Spinal cord (tissue), 10 donors: ENCODE data around the gene CEP85. TPM values are rescaled to one million over a fixed set of nuclear protein-coding genes. Genes with fewer than 3 reads are reported as not detected.
"Not testable (repeated sequence)": the region's sequence is repeated elsewhere in the genome, so short reads cannot be mapped to it uniquely, and the experiment has no call there.

Experiments
- DNase-seq, 6 donors: peaks; one replicate each; pipeline versions ENCODE4 v3.0.0 to v3.0.0-alpha.2; 2013 to 2015; ENCODE audit warnings: low spot score in 6 of 6, low read depth in 4 of 6
- H3K27ac ChIP-seq: one replicate; pipeline ENCODE4 v1.5.1; 2013; ENCODE audit warnings: low read depth, low read length, control low read depth
- H3K27me3 ChIP-seq: one replicate; pipeline ENCODE4 v1.6.1; 2013; ENCODE audit warnings: low read length; ENCODE audit not compliant: control insufficient read depth, insufficient read depth
- H3K36me3 ChIP-seq: one replicate; pipeline ENCODE4 v1.6.1; 2013; ENCODE audit warnings: low read length; ENCODE audit not compliant: control insufficient read depth, insufficient read depth
- H3K4me1 ChIP-seq: one replicate; pipeline ENCODE4 v1.6.1; 2013; ENCODE audit warnings: low read length; ENCODE audit not compliant: control insufficient read depth, insufficient read depth
- H3K4me3 ChIP-seq: one replicate; pipeline ENCODE4 v1.5.1; 2013; ENCODE audit warnings: low read depth, low read length, control low read depth
- H3K9me3 ChIP-seq: one replicate; pipeline ENCODE4 v1.6.1; 2013; ENCODE audit warnings: low read length; ENCODE audit not compliant: control insufficient read depth, insufficient read depth
- WGBS: methylation state at CpG from one replicate; pipeline ENCODE4 v1.1.5; 2013; ENCODE audit warnings: missing lambda C conversion rate; ENCODE audit not compliant: insufficient coverage; 5-methylcytosine and 5-hydroxymethylcytosine counted together
- polyA plus RNA-seq, 2 donors: library from polyadenylated mRNA; unstranded; fragments of 120-200 nt; gene quantifications; one replicate each; pipeline ENCODE4 v1.2.1, GENCODE V29; 2013; ENCODE audit not compliant: insufficient read length in 2 of 2
- total RNA-seq, 2 donors: library from RNA; depleted of rRNA in 1 of 2; stranded (reverse); fragments of 120-200 nt in 1 of 2; fragments of >200 nt in 1 of 2; gene quantifications; one replicate each; pipeline versions ENCODE4 v1.2.3 to v1.2.4, GENCODE V29; 2013 to 2014
- donor health status: healthy.

The CEP85 gene
- total and polyA plus RNA-seq, 4 donors: 14.7 to 20.3 (median 16.7) TPM

DNA sequence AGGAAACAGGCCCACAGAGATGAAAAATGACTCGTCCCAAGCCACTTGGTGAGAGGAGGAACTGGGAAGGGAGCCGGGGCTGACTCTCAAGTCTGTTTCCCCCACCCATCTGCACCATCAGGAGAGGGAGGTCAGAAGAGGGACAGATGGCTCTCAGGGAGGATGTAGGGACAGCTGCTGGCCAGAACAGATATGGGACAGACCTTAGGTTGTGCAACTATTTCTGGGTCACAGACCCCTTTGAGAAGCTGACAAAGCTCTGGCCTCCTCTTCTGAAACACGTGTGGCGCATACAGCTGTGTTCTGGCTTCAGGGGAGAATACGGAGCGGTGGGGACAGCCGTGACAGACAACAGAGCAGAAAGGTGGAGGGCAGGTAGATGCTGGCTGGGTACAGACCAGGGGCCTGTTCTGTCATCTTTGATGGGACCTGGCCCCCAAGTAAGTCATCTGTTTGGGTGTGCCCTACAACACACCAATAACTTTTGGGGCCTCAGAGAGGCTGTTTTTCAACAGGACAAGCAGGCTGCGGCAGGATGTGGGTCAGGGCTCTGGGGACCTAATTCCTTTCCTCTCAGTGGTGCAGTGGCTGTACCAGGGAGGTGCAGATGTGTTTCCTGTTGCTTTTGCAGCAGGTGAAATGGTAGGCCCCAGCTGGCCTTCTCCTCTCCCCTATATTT lies 53.2 kb downstream of the CEP85 start:
- peaks cover 68% of the 10 kb centered on the region for H3K36me3 ChIP-seq

DNA sequence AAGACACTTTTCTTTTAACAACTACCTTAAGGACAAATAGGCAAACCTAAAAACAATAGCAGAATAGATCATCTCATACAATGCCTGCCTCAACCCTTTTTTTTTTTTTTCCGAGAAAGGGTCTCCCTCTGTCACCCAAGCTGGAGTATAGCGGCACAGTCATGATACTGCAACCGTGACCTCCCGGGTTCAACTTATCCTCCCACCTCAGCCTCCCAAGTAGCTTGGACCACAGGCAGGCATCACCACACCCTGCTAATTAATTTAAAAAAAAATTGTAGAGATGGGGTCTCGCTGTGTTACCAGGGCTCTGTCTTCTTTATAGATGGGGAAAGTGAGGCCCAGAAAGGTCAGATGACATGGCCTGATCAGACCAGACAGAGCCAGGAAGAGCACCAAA lies 53.8 kb downstream of the CEP85 start:
- H3K36me3 ChIP-seq: peaks cover 63% of the 10 kb centered on the region
- no peaks in the 10 kb centered on the region for H3K9me3 ChIP-seq
- no peak overlapping the region for H3K27ac ChIP-seq
- H3K4me3 ChIP-seq: no peak overlapping the region
- H3K27me3 ChIP-seq: no peaks in the 10 kb centered on the region
- no peak for DNase-seq
- peaks cover 21% of the 10 kb centered on the region for H3K4me1 ChIP-seq
- WGBS: no CpG with 5 or more reads among the region's 5 CpGs

More for the DNA sequence above, 53.2 kb downstream of the CEP85 start:
- Histone ChIP-seq H3K4me3 (no peak overlapping the region), H3K9me3 (no peaks in the 10 kb centered on the region), H3K4me1 (peaks cover 28% of the 10 kb centered on the region), H3K27ac (no peak overlapping the region), H3K27me3 (no peaks in the 10 kb centered on the region)
- DNase-seq: no peak
- WGBS: 68% methylated on average over 6 of the region's 8 CpGs

DNA sequence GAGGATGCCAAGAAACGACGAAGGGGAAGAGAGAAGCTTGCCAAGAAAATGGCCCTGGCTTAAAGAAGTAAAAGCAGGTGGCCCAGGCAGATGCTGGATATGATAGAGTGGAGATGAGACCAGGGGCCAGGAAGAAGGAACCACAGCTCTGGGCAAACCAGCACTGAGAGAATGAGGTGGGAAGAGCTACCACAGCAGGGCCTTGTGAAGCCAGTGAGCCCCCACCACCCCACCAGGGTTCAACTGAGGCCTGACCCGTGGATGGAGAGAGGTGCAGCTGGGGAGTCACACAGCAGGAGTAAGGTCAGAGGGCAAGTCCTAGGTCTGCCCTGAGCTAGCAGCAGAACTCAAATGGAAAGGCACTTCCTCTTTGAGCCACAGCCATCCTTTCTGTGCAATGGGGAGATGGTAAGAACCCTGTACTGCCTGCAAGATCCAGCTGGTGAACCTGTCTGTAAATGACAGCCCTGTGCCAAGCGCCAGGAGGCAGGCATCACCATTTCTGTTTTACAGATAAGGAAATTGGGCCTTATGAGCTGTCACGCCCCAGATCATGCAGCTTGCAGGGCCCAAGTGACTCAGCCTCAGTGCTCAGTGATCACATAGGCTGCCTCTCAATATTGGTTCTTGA lies 54.4 kb downstream of the CEP85 start:
- Histone ChIP-seq H3K27me3 (no peaks in the 10 kb centered on the region), H3K9me3 (no peaks in the 10 kb centered on the region), H3K4me1 (peaks cover 21% of the 10 kb centered on the region), H3K36me3 (peaks cover 57% of the 10 kb centered on the region), H3K27ac (no peak overlapping the region), H3K4me3 (no peak overlapping the region)
- no peak for DNase-seq
- WGBS: 53% methylated on average over 5 of the region's 5 CpGs

DNA sequence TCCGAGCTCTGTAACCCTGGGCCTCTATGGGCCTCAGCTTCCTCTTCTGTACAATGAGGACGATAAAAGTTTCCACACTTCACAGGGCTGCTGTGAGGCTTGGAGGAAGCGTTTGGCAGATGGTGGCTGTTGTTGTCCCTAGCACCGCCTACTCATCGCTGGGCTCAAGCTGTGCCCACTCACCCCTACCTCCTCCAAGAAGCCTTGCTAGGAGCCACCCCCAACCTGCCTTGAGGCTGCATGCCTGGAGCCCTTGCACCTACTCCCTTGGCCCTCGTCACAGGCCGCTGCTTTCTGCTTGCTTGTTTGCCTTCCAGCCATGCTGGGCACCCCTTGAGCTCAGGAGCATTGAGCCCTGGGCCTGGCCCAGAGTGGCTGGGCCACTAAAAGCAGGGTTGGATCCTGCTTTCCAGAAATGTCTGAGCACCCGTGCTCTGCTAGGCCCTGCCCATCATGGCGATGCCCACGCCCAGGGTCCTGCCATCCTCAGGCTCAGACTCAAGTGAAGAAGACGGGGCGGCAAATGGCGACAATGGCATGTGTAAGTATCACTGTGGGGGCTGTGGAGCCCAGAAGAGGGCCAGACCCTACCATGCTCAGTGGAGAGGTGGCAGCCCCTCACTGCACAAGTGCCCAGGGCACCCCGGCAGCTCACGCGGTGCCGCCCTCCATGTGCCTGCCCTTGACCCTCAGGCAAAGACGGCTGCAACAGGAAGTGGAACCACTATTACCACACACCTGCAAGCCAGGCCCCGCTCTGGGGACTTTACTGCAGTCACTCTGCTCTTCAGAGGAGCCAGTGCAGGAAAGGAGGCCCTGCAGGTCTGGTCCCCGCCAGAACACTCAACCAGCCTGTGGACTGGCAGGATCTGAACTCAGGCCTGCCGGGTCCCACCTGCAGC lies 55.4 kb downstream of the CEP85 start:
- no peak for DNase-seq
- no peaks in the 10 kb centered on the region for H3K9me3 ChIP-seq
- H3K27me3 ChIP-seq: no peaks in the 10 kb centered on the region
- no peak overlapping the region for H3K4me3 ChIP-seq
- peaks cover 21% of the 10 kb centered on the region for H3K4me1 ChIP-seq
- H3K36me3 ChIP-seq: peaks cover 57% of the 10 kb centered on the region
- 87% methylated on average over 19 of the region's 21 CpGs for WGBS
- no peak overlapping the region for H3K27ac ChIP-seq

DNA sequence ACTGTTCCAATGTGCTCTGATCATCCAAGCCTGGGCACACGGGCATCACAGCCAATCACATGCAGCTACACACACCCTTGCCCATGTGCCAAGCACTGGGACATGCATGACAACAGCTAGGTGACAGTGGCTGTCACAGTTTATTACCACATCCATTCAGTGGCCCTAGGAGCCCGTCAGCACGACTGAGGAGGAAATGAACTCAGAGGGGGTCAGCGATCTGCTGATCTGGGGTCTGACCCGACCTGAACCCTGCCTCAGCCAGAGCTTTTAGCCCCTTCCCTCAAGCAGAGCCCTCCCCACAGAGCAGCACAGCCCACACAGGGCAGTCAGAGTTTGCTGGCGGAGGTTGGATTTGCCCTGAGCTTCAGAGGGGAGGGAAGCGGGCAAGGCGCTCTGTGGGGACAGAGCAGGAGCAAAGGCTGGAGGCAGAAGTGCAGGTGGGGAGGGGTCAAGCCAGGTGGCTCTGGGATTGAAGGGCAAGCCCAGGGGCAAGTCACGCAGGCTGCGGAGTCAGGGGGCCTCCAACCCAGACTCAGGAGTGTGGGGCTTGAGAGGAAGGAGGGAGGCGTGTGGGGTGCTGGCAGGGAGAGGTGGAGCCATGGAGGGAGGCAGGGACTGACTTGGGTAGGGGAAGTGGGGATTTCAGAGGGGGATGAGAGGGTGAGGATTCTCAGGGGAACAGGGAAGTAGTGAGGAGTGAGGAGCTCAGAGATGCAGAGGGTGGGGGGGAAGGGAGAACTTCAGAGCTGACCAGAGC lies 56.3 kb downstream of the CEP85 start:
- DNase-seq: no peak
- Histone ChIP-seq H3K27me3 (no peaks in the 10 kb centered on the region), H3K36me3 (peaks cover 51% of the 10 kb centered on the region), H3K4me3 (no peak overlapping the region), H3K27ac (no peak overlapping the region), H3K9me3 (no peaks in the 10 kb centered on the region), H3K4me1 (peaks cover 16% of the 10 kb centered on the region)
- 56% methylated on average over 10 of the region's 11 CpGs for WGBS

DNA sequence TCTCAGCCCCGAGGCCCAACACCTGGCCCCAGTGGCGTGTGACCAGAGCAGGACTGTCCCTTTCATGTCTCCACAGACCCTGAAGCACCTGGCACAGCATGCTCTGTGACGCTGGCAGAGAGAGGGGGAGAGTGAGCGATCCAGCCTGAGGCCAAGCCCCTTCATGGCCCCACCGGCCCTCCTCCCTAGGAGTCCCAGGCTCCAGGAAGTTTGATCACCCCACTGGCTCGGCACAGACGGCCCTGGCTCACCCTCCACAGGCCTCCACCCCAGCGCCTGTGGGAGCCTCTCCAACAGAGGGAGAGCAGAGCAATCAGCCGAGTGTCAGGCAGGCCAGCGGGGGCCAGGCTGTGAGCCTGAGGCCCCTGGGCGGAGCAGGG lies 56.9 kb downstream of the CEP85 start:
- DNase-seq: no peak
- Histone ChIP-seq H3K9me3 (no peaks in the 10 kb centered on the region), H3K4me1 (peaks cover 16% of the 10 kb centered on the region), H3K4me3 (no peak overlapping the region), H3K27ac (no peak overlapping the region), H3K27me3 (no peaks in the 10 kb centered on the region), H3K36me3 (peaks cover 51% of the 10 kb centered on the region)
- WGBS: 57% methylated on average over 7 of the region's 11 CpGs

DNA sequence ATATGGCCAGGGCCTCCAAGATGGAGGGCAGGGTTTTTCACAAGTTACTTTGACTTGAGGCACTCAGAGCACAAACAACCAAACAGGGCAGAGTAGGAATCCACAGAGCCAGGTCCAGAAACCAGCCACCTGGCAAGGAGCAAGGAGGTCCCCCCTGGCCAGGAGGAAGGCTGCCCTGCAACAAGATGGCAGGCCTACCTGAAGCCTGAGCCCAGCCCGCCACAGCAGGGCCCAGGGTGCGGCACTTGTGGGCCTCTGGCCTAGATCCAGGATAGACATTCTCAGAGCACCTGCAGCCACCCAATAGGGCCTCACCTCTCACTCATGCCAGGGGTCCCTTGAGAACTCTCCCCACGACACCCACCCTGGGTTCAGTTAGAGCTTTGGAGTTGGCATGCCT lies 57.4 kb downstream of the CEP85 start:
- Histone ChIP-seq H3K4me1 (peaks cover 16% of the 10 kb centered on the region), H3K4me3 (no peak overlapping the region), H3K27me3 (no peaks in the 10 kb centered on the region), H3K36me3 (peaks cover 55% of the 10 kb centered on the region), H3K9me3 (no peaks in the 10 kb centered on the region), H3K27ac (no peak overlapping the region)
- no peak for DNase-seq
- 94% methylated on average over 3 of the region's 3 CpGs for WGBS

DNA sequence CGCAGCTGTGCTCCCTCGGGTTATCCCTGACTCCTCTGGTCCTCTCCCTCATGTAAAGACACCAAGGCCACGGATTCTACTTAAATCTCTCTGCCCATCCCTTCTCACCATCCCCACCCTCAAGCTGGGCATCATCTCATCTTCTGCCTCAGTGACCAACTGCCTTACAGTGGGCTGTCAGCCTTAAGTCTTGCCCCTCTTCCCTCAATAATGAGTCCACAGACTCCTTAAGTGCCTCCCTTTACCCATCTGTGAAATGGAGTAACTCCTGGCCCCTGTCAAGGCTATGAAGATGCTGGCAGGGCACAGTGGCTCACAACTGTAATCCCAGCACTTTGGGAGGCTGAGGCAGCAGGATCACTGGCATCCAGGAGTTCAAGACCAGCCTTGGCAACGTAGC lies 57.9 kb downstream of the CEP85 start:
- Histone ChIP-seq H3K4me3 (no peak overlapping the region), H3K27ac (no peak overlapping the region), H3K27me3 (no peaks in the 10 kb centered on the region), H3K4me1 (peaks cover 16% of the 10 kb centered on the region), H3K36me3 (peaks cover 59% of the 10 kb centered on the region), H3K9me3 (no peaks in the 10 kb centered on the region)
- 90% methylated on average over 4 of the region's 4 CpGs for WGBS
- no peak for DNase-seq

DNA sequence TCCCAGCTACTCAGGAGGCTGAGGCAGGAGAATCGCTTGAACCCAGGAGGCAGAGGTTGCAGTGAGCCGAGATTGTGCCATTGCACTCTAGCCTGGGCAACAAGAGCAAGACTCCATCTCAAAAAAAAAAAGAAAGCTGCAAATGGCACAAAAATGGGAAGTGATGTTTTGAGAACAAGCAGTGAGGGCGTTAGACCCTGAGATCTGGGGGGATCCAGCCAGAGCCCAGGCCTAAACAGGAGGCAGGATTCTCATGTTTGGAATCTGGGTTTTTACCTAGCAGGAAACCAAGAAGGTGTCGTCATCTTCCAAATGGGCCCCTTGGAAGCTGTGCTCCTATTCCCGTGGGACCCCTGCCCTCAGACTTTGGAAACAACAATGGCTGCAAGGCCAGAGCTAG lies 58.7 kb downstream of the CEP85 start:
- not testable (repeated sequence) for DNase-seq, H3K9me3 ChIP-seq, H3K27ac ChIP-seq, H3K4me3 ChIP-seq, H3K27me3 ChIP-seq
- peaks cover 66% of the 10 kb centered on the region for H3K36me3 ChIP-seq
- WGBS: 80% methylated on average over 3 of the region's 5 CpGs
- peaks cover 16% of the 10 kb centered on the region for H3K4me1 ChIP-seq
